Measurements from ENCODE around the gene UPK3BL2. TPM values are rescaled to one million over a fixed set of nuclear protein-coding genes. Genes with fewer than 3 reads are reported as not detected.
"Not testable (repeated sequence)": the region's sequence is repeated elsewhere in the genome, so short reads cannot be mapped to it uniquely, and the experiment has no call there.

The UPK3BL2 gene
- total RNA-seq, 2 experiments from 2014 or later, result 44.9 to 52.4 TPM

DNA sequence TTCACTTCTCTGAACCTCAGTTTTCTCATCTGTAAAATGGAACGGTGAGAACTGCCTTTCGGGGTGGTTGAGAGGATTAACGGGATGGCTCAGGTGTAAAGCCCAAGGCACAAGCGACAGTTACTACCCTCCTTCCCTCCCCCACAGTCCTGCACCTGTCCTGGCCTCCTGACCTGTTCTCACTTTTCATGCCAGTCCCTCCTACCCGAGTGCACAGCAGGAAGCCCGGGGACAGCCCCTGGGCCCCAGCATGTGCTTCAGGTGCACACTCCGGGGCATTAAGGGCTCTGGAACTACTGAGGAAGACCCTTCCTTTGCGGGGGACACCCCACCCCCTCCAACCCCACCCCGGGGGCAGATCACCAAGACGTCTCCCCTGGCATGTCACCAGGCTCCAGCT is 26.5 kb downstream of the UPK3BL2 start:
- H3K4me1 Mint-ChIP-seq; H3K27ac Mint-ChIP-seq; POLR2A ChIA-PET; H3K27me3 Mint-ChIP-seq; CTCF ChIA-PET; H3K36me3 Mint-ChIP-seq (ENCODE audit: low read depth); DNase-seq; H3K9me3 Mint-ChIP-seq; H3K4me3 Mint-ChIP-seq: not testable (repeated sequence)

DNA sequence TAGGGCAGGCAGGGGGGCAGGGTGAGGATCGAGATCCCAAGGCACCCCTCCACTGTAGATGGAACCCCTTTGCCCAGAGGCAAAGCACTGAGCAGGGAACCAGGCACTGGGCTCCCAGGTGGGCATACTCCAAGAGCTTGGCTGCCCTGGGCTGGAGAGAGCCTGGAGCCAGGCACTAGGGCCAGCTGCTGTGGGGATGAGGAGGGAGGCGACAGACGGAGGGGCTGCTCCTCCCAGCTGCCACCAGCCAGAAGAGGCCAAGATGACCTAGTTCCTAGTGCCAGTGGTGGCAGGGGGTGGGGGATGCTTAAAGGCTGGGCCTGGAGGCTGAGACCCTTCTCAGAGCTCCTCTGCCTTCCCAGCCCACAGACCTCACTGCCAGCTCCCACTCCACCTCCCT is 27.6 kb downstream of the UPK3BL2 start:
- CTCF ChIA-PET, H3K4me1 Mint-ChIP-seq: not testable (repeated sequence)

DNA sequence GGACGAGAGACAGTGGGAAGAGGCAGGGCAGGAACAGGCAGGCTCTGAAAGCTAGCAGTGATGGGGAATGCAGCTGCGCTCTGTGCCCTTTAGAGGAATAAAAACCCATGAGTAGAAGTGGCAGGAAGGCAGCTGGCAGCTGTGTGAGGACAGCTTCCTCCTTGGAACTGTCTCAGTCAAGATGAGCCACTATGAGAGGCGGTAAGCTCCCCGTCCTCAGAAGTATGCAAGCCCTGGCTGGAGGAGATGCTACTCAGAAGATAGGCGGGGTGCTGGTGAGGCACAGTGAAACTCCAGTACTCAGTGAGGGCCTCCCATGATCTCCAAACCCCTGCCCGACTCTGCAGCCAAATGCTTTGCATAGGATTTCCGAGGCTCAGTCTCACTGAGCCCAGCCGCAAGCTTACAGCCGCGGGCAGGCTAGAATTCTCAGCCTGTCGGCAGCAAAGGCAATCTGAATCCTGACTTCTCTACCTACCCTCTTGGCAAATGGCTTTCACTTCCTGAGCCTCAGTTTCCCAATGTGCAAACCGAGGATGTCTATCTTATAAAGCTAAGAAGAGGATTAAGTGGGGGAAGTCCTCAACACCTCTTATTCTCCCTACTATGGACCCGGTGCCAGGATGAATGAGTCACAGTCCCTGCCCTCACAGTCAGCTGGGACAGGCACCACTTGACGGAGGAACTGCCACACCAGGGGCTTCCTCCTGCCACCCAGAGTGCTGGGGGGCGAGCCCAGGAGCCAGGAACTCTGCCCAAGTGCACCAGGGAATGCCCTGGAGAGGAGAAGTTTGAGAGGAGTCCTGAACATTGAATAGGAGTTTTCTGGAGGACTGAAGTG is 28.4 kb downstream of the UPK3BL2 start:
- DNase-seq; POLR2A ChIA-PET; CTCF ChIA-PET; H3K27ac Mint-ChIP-seq; H3K9me3 Mint-ChIP-seq; H3K27me3 Mint-ChIP-seq; H3K4me1 Mint-ChIP-seq; H3K36me3 Mint-ChIP-seq (ENCODE audit: low read depth); H3K4me3 Mint-ChIP-seq: not testable (repeated sequence)

More for the DNA sequence above, 27.6 kb downstream of the UPK3BL2 start:
- H3K9me3 Mint-ChIP-seq; DNase-seq; H3K27me3 Mint-ChIP-seq; POLR2A ChIA-PET; H3K4me3 Mint-ChIP-seq; H3K27ac Mint-ChIP-seq; H3K36me3 Mint-ChIP-seq (ENCODE audit: low read depth): not testable (repeated sequence)

DNA sequence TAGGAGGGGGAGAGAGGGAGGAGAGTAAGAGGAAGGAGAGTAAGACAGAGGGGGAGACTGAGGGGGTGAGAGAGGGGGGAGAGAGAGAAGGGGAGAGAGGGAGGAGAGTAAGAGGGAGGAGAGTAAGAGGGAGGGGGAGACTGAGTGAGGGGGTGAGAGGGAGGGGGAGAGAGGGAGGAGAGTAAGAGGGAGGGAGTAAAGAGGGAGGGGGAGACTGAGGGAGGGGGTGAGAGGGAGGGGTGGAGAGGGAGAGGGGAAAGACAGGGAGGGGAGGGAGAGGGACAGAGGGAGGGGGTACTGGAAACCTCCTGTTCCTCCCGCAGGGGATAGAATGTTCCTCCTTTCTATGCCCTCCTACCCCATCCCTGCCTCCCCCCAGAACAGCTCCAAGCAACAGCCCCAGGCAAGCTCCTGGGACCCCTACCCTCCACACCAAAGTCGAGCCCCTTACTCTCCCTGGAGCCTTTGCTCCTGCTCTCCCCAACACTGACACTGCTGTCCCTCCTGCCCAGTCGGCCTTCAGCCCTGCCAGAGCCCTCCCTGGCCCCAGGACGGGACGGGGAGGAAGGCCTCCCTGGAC is 30.8 kb downstream of the UPK3BL2 start:
- CTCF ChIA-PET; H3K4me3 Mint-ChIP-seq; H3K9me3 Mint-ChIP-seq; POLR2A ChIA-PET; H3K36me3 Mint-ChIP-seq (ENCODE audit: low read depth); H3K27me3 Mint-ChIP-seq; H3K27ac Mint-ChIP-seq; H3K4me1 Mint-ChIP-seq: not testable (repeated sequence)
- peak; percentile 6 for DNase-seq

DNA sequence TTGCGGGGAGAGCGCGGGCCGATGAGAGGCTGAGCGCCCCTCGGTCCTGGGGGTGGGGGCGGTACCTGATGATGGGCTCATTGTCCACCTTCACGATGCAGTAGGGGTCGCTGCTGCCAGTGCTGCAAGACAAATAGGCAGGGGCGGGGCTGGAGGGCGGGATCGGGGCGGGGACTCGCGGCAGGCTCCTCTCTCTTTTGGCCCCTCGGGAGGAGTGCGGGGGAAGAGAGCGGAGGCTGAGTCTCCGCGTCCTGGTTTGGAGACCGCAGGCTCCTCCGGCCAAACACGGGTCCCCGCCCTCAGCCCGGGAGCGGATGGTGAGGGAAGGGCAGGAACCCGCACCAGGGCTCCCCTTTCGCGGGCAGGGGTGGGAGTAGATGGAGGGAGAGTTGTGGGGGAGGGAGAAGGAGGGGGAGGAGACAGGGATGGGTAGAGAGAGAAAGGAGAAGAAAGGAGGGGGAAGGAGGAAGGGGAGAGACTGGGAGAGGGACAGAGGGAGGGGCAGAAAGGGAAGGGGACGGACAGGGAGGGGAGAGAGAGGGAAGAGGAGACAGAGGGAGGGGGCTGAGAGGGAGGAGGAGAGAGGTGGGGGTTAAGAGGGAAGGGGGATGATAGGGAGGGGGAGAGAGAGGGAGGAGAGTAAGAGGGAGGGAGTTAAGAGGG is 31.5 kb downstream of the UPK3BL2 start:
- H3K4me3 Mint-ChIP-seq; H3K27me3 Mint-ChIP-seq; H3K4me1 Mint-ChIP-seq; H3K36me3 Mint-ChIP-seq (ENCODE audit: low read depth); POLR2A ChIA-PET; H3K9me3 Mint-ChIP-seq; CTCF ChIA-PET; H3K27ac Mint-ChIP-seq; DNase-seq: not testable (repeated sequence)

DNA sequence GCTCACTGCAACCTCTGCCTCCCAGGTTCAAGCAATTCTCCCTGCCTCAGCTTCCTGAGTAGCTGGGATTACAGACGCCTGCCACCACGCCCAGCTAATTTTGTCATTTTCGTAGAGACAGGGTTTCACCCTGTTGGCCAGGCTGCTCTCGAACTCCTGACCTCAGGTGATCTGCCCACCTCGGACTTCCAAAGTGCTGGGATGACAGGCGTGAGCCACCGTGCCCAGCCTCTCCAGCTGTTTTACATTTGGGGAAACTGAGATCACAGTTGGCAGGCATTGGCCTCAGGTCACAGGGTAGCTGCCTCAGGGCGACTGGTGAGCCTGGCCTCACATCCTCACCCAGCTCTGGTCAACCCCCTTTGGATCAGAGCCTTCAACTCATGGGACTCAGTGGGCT is 32.9 kb downstream of the UPK3BL2 start:
- H3K36me3 Mint-ChIP-seq (ENCODE audit: low read depth); H3K4me1 Mint-ChIP-seq; H3K9me3 Mint-ChIP-seq; CTCF ChIA-PET; DNase-seq; H3K4me3 Mint-ChIP-seq; POLR2A ChIA-PET; H3K27me3 Mint-ChIP-seq; H3K27ac Mint-ChIP-seq: not testable (repeated sequence)

DNA sequence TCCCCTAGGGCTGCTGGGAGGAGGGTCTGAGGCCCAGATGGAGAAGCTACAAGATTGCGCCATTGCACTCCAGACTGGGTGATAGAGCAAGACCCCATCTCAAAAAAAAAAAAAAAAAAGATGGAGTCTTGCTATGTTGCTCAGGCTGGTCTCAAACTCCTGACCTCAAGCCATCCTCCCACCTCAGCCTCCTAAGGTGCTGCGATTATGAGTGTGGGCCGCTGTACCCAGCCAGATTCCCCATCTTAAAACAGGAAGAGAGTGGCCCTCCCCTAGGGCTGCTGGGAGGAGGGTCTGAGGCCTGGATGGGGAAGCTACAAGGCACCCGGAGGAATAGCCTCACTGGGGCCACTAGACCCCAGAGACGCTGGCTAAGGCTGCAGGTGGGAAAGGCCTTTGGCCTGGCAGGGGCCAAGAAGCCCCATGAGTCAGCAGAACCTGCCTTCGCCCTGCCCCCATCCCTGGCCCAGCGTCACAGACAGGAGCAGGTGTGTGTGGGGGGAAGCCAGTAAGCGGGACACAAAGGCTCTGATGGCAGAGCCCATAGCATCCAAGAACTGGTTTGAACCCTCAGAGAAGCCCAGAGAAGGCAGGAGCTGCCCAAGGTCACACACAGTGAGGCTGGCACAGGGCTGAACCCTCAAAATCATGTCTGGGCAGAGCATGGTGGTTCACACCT is 35.9 kb downstream of the UPK3BL2 start:
- DNase-seq; H3K36me3 Mint-ChIP-seq (ENCODE audit: low read depth); H3K9me3 Mint-ChIP-seq: not testable (repeated sequence)

DNA sequence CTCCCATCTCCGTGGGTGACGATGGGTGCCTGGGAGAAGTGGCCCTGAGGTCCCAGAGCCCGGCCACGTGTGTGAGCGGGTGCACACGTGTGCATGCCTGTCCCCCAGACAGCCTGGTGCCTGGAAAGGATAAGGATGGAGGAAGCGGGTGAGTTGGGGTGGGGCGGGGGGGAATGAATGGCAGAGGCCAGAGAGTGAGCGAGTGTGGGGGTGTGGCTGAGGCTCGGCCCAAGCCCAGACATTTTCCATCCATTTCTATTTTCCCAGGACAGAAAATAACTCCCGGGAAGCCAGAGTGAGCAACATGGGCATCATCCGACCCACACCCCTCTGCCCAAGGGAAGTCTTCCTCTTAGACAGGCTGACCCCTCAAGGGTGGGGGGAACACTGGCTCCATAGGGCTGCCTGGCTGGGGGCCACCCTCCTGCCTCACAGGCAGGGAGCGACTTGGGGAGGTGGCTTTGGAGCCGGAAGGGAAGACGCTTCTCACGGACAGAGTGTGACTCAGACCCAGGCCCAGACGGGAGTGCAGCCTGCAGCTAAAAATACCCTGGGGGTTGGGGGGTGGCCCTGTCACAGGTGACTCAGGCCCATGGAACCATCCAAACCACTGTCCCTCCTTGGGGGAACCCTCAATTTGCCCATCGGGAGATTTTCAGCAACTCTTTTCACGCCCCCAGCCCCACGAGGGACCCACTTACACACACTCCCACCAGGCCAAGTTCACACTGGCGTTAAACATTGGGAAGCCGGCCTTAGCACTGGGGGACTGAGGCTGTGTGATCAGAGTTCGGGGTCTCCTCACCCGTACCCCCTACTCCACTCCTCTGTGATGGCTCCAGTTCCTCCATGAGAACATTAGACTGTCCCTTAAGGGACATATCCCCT is 38.0 kb downstream of the UPK3BL2 start:
- H3K4me1 Mint-ChIP-seq; DNase-seq; H3K27ac Mint-ChIP-seq; H3K27me3 Mint-ChIP-seq; H3K4me3 Mint-ChIP-seq; H3K36me3 Mint-ChIP-seq (ENCODE audit: low read depth); CTCF ChIA-PET; H3K9me3 Mint-ChIP-seq; POLR2A ChIA-PET: not testable (repeated sequence)

More for the DNA sequence above, 35.9 kb downstream of the UPK3BL2 start:
- CTCF ChIA-PET, H3K4me1 Mint-ChIP-seq, H3K4me3 Mint-ChIP-seq, H3K27ac Mint-ChIP-seq, H3K27me3 Mint-ChIP-seq, POLR2A ChIA-PET: not testable (repeated sequence)

DNA sequence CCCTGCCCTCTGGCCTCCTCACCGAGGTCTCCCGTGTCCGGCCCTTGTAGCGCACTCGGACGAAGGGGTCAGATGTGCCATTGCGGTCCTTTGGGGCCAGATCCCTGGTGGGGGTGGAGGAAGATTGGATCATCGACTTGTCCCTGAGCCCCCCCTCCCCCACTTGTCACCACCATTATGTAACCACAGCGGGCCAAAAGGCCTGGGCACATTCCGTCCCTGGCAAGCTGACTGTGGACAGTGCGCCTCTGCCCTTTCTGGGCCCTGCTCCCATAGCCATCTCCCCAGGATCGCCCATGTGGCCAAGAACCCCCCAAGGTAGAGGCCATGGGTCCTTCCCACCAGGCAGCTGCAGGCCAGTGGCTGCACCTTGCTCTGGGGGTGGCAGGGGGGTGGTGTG is 40.4 kb downstream of the UPK3BL2 start:
- CTCF ChIA-PET; H3K27me3 Mint-ChIP-seq; DNase-seq; H3K36me3 Mint-ChIP-seq (ENCODE audit: low read depth); POLR2A ChIA-PET; H3K9me3 Mint-ChIP-seq; H3K4me3 Mint-ChIP-seq; H3K27ac Mint-ChIP-seq; H3K4me1 Mint-ChIP-seq: not testable (repeated sequence)

DNA sequence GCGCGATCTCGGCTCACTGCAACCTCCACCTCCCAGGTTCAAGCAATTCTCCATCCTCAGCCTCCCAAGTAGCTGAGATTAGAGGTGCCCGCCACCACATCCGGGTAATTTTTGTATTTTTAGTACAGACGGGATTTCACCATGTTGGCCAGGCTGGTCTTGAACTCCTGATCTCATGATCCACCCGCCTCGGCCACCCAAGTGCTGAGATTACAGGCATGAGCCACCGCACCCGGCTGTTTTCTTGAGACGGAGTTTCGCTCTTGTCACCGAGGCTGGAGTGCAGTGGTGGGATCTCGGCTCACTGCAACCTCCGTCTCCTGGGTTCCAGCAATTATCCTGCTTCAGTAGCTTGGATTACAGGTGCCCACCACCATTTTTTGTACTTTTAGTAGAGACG is 45.2 kb downstream of the UPK3BL2 start:
- H3K36me3 Mint-ChIP-seq (ENCODE audit: low read depth); POLR2A ChIA-PET; H3K27ac Mint-ChIP-seq; H3K9me3 Mint-ChIP-seq; H3K27me3 Mint-ChIP-seq; H3K4me1 Mint-ChIP-seq; H3K4me3 Mint-ChIP-seq; CTCF ChIA-PET; DNase-seq: not testable (repeated sequence)

DNA sequence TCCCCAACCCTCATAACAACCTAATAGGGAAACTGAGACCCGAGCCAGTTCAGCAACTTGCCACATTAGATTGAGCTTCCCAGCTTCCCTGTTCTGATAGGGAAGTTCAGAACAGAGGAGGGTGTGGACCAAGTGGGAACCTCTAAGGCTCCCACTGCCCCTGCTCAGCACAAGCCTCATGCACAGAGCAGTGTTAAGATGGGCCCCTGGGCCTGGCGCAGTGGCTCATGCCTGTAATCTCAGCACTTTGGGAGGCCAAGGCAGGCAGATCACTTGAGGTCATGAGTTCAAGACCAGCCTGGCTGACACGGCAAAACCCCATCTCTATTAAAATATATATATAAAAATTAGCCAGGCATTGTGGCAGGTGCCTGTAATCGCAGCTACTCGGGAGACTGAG is 46.2 kb downstream of the UPK3BL2 start:
- CTCF ChIA-PET; H3K27me3 Mint-ChIP-seq; H3K9me3 Mint-ChIP-seq; H3K36me3 Mint-ChIP-seq (ENCODE audit: low read depth); H3K27ac Mint-ChIP-seq; POLR2A ChIA-PET; H3K4me1 Mint-ChIP-seq; DNase-seq; H3K4me3 Mint-ChIP-seq: not testable (repeated sequence)

DNA sequence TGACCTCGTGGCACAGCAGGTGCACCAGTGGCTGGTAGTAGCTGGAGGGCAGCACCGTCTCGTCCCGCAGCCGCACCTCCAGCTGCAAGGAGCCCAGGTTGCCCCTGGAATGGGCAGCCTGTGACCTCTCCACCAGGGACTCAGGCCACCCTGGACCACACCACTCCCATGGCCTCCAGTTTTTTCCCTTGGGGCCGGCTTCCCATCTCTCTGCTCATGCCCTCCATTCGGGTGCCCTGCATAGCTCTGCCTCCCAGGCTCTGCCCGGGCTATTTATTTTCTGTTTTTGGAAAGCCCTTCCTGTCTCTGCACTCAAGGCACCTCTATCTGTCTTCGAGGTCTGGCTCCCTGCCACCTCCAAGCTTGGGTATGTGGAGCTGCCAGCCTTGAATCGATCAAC is 46.6 kb downstream of the UPK3BL2 start:
- H3K27me3 Mint-ChIP-seq; DNase-seq; H3K27ac Mint-ChIP-seq; POLR2A ChIA-PET; H3K9me3 Mint-ChIP-seq; H3K36me3 Mint-ChIP-seq (ENCODE audit: low read depth); CTCF ChIA-PET; H3K4me3 Mint-ChIP-seq; H3K4me1 Mint-ChIP-seq: not testable (repeated sequence)
